ENCODE data around the gene MACROD2. TPM values are rescaled to one million over a fixed set of nuclear protein-coding genes. Genes with fewer than 3 reads are reported as not detected.

MACROD2 gene
- total and polyA plus RNA-seq, 2 donors (not counting 1 experiment from before 2014, with no cell fraction given): 5.3 to 6.7 TPM

DNA sequence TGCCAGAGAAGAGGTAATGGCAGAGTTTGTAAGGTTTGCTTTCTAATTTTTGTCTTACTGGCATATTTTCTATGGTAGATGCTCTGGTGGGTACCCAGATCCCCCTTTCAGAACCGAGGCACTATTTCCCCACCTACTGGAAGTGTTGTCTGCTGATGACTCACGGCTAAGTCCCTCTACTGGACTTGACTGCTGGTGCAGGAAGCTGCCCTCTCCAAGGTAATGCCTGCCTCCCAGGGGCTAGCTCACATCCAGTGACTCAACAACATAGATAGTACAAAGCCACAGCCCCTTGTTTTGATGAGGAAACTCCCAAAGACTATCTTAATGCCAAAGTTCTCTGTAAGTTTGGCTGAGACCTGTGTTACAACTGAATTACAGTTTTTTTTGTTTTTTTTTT, 627.5 kb downstream of the MACROD2 start:
- Histone ChIP-seq H2AFZ (ENCODE audit: insufficient read depth, low read depth, low read length, poor library complexity, severe bottlenecking) (no peak overlapping the region), H3K4me3 (ENCODE audit: control extremely low read depth in 1 of 5, extremely low read depth in 1 of 5, insufficient read depth in 1 of 5, low read depth in 2 of 5, low read length in 4 of 5) (no peak overlapping the region), H3K4me1 (ENCODE audit: control insufficient read depth in 2 of 2, insufficient read depth in 2 of 2, low read length in 2 of 2) (no peaks in the 10 kb centered on the region), H3K36me3 (replicated peaks in 1 of 2; ENCODE audit: control extremely low read depth in 1 of 2, control insufficient read depth in 1 of 2, extremely low read depth in 1 of 2, insufficient read depth in 2 of 2, low read length in 1 of 2) (no peaks in the 10 kb centered on the region), H3K9me3 (ENCODE audit: control extremely low read depth in 1 of 3, control insufficient read depth in 2 of 3, insufficient read depth in 1 of 3, low read length in 2 of 3) (no peaks in the 10 kb centered on the region), H3K4me2 (replicated peaks; ENCODE audit: low read depth, low read length, poor library complexity, severe bottlenecking) (no peak overlapping the region), H3K79me2 (ENCODE audit: control insufficient read depth, insufficient read depth, low read length) (no peaks in the 10 kb centered on the region), H3K27ac (ENCODE audit: low read length in 2 of 2) (no peak overlapping the region), H3K9ac (ENCODE audit: low read length) (no peak overlapping the region), H4K20me1 (ENCODE audit: control insufficient read depth, insufficient read depth, low read length, poor library complexity, severe bottlenecking) (no peaks in the 10 kb centered on the region), H3K27me3 (replicated peaks in 1 of 4; ENCODE audit: control extremely low read depth in 1 of 4, control insufficient read depth in 3 of 4, insufficient read depth in 4 of 4, low read length in 3 of 4) (no peaks in the 10 kb centered on the region)
- Mint-ChIP-seq H3K27ac (no peak overlapping the region), H3K4me3 (no peak overlapping the region), H3K4me1 (no peaks in the 10 kb centered on the region), H3K9me3 (ENCODE audit: insufficient read depth) (no peaks in the 10 kb centered on the region), H3K27me3 (no peaks in the 10 kb centered on the region)
- intact Hi-C loops (cut with micrococcal nuclease): no loop called here
- no peak for DNase-seq
- TF ChIP-seq EZH2 (IDR thresholded peaks at IDR 0.05; ENCODE audit: borderline replicate concordance, insufficient read depth, low read depth, low read length, poor library complexity, severe bottlenecking): no peak
- TF ChIP-seq, protein P1, sequence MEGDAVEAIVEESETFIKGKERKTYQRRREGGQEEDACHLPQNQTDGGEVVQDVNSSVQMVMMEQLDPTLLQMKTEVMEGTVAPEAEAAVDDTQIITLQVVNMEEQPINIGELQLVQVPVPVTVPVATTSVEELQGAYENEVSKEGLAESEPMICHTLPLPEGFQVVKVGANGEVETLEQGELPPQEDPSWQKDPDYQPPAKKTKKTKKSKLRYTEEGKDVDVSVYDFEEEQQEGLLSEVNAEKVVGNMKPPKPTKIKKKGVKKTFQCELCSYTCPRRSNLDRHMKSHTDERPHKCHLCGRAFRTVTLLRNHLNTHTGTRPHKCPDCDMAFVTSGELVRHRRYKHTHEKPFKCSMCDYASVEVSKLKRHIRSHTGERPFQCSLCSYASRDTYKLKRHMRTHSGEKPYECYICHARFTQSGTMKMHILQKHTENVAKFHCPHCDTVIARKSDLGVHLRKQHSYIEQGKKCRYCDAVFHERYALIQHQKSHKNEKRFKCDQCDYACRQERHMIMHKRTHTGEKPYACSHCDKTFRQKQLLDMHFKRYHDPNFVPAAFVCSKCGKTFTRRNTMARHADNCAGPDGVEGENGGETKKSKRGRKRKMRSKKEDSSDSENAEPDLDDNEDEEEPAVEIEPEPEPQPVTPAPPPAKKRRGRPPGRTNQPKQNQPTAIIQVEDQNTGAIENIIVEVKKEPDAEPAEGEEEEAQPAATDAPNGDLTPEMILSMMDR (IDR thresholded peaks at IDR 0.05): no peak
- 70% methylated on average over 2 of the region's 2 CpGs for WGBS (ENCODE audit: insufficient coverage)
- CTCF ChIA-PET: no interaction called here
- POLR2A ChIA-PET: no interaction called here
- ATAC-seq (ENCODE audit: low read depth): no peak

DNA sequence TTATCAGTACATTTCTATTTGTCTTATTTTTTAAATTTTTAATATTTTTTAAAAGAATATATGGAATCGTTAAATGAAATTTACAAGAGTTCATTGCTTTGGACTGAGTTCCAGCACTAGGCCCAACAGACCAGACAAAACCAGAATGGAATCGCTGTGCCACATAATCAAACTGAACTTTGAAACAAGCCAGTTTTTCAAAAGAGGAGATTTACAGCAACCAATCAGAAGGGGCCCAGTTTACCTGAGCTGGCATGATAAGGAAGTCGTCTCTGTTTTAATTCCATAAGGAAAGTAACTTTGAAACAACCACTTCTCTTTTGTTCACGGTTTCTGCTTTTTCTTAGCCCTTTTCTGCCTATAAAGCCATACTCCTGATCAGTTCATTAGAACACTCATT, 635.7 kb downstream of the MACROD2 start:
- no peak for DNase-seq
- Histone ChIP-seq H2AFZ (ENCODE audit: insufficient read depth, low read depth, low read length, poor library complexity, severe bottlenecking) (no peak overlapping the region), H3K27ac (ENCODE audit: low read length in 2 of 2) (no peak overlapping the region), H3K4me1 (ENCODE audit: control insufficient read depth in 2 of 2, insufficient read depth in 2 of 2, low read length in 2 of 2) (no peaks in the 10 kb centered on the region), H3K27me3 (replicated peaks in 1 of 4; ENCODE audit: control extremely low read depth in 1 of 4, control insufficient read depth in 3 of 4, insufficient read depth in 4 of 4, low read length in 3 of 4) (no peaks in the 10 kb centered on the region), H3K4me2 (replicated peaks; ENCODE audit: low read depth, low read length, poor library complexity, severe bottlenecking) (no peak overlapping the region), H4K20me1 (ENCODE audit: control insufficient read depth, insufficient read depth, low read length, poor library complexity, severe bottlenecking) (no peaks in the 10 kb centered on the region), H3K9me3 (ENCODE audit: control extremely low read depth in 1 of 3, control insufficient read depth in 2 of 3, insufficient read depth in 1 of 3, low read length in 2 of 3) (no peaks in the 10 kb centered on the region), H3K36me3 (replicated peaks in 1 of 2; ENCODE audit: control extremely low read depth in 1 of 2, control insufficient read depth in 1 of 2, extremely low read depth in 1 of 2, insufficient read depth in 2 of 2, low read length in 1 of 2) (no peaks in the 10 kb centered on the region), H3K9ac (ENCODE audit: low read length) (no peak overlapping the region), H3K79me2 (ENCODE audit: control insufficient read depth, insufficient read depth, low read length) (no peaks in the 10 kb centered on the region), H3K4me3 (ENCODE audit: control extremely low read depth in 1 of 5, extremely low read depth in 1 of 5, insufficient read depth in 1 of 5, low read depth in 2 of 5, low read length in 4 of 5) (no peak overlapping the region)
- ChIA-PET CTCF (no interaction called here), POLR2A (no interaction called here)
- TF ChIP-seq, protein P1 (IDR thresholded peaks at IDR 0.05): no peak
- TF ChIP-seq EZH2 (IDR thresholded peaks at IDR 0.05; ENCODE audit: borderline replicate concordance, insufficient read depth, low read depth, low read length, poor library complexity, severe bottlenecking): no peak
- Mint-ChIP-seq H3K27ac (no peak overlapping the region), H3K4me1 (no peaks in the 10 kb centered on the region), H3K4me3 (no peak overlapping the region), H3K27me3 (peaks cover 3% of the 10 kb centered on the region), H3K9me3 (ENCODE audit: insufficient read depth) (no peaks in the 10 kb centered on the region)
- no peak for ATAC-seq (ENCODE audit: low read depth)
- no CpG with 5 or more reads among the region's 4 CpGs for WGBS (ENCODE audit: insufficient coverage)
- intact Hi-C loops (cut with micrococcal nuclease): no loop called here
